Ishikawa (cell line): ENCODE results near the gene TFAP2A.

Experiments
- CEBPB ChIP-seq: IDR thresholded peaks from 2 replicates; pipeline ENCODE4 v1.6.1; 2012
- CREB1 ChIP-seq: IDR thresholded peaks from 2 replicates; pipeline ENCODE4 v1.6.1; 2012; ENCODE audit warnings: low read depth
- EGR1 ChIP-seq: IDR thresholded peaks from 2 replicates; pipeline ENCODE4 v1.6.1; 2012
- EP300 ChIP-seq: IDR thresholded peaks from 2 replicates; pipeline ENCODE4 v1.6.1; 2012; ENCODE audit warnings: borderline replicate concordance
- FOXM1 ChIP-seq: IDR thresholded peaks from 2 replicates; pipeline ENCODE4 v1.6.1; 2012; ENCODE audit warnings: low read depth, borderline replicate concordance
- NFIC ChIP-seq: IDR thresholded peaks from 2 replicates; pipeline ENCODE4 v1.6.1; 2012
- RAD21 ChIP-seq: IDR thresholded peaks from 2 replicates; pipeline ENCODE4 v1.6.1; 2012; ENCODE audit warnings: low read depth
- TAF1 ChIP-seq: IDR thresholded peaks from 2 replicates; pipeline ENCODE4 v1.6.1; 2012; ENCODE audit warnings: low read depth, mild to moderate bottlenecking
- TCF12 ChIP-seq: IDR thresholded peaks from 2 replicates; pipeline ENCODE4 v1.6.1; 2012; ENCODE audit warnings: low read depth
- TEAD4 ChIP-seq: IDR thresholded peaks from 2 replicates; pipeline ENCODE4 v1.6.1; 2012
- YY1 ChIP-seq: IDR thresholded peaks from 2 replicates; pipeline ENCODE4 v1.6.1; 2012; ENCODE audit warnings: low read depth
- ZBTB7A ChIP-seq: IDR thresholded peaks from 2 replicates; pipeline ENCODE4 v1.6.1; 2012; ENCODE audit warnings: low read depth
- TF ChIP-seq, protein P1 (sequence below): IDR thresholded peaks from 2 replicates; pipeline ENCODE4 v1.6.1; 2012
- TF ChIP-seq, protein P2 (sequence below): IDR thresholded peaks from 2 replicates; pipeline ENCODE4 v1.6.1; 2012; ENCODE audit warnings: low read depth, mild to moderate bottlenecking
- TF ChIP-seq, protein P3 (sequence below): IDR thresholded peaks from 2 replicates; pipeline ENCODE4 v1.6.1; 2012

TFAP2A gene

DNA sequence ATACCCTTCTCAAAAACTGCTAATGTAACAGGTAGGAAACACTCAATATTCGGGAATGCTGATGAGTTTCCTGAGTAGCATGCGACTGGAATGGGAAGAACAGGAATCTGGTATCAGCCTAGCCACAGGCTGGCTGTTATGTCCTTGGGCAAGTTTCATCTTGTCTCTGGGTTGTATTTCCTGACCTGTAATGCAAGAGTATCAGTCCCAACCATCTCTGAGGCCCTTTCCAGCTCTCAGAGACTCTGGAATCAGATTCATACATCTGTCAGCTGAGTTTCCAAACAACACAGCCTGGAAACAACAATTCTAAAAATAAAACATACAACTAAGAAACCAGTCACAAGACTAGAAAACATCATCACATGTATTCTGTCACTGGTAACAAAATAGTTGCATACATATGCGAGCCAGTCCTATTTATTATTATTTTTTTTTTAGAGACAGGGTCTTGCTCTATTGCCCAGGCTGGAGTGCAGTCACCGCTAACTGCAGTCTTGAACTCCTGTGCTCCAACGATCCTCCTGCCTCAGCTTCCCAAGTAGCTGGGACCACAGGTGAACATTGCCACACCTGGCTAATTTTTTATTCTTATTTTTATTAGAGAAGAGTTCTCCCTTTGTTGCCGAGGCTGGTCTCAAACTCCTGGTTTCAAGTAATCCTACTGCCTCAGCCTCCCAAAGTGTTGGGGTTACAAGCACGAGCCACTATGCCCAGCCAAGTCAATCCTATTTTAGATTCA is 16.7 kb upstream of the TFAP2A start:
- TF ChIP-seq YY1: no peak
- TF ChIP-seq NFIC: no peak
- no peak for TF ChIP-seq FOXM1
- no peak for TF ChIP-seq CREB1
- no peak for TF ChIP-seq ZBTB7A
- TF ChIP-seq TCF12: no peak
- TF ChIP-seq CEBPB: no peak

DNA sequence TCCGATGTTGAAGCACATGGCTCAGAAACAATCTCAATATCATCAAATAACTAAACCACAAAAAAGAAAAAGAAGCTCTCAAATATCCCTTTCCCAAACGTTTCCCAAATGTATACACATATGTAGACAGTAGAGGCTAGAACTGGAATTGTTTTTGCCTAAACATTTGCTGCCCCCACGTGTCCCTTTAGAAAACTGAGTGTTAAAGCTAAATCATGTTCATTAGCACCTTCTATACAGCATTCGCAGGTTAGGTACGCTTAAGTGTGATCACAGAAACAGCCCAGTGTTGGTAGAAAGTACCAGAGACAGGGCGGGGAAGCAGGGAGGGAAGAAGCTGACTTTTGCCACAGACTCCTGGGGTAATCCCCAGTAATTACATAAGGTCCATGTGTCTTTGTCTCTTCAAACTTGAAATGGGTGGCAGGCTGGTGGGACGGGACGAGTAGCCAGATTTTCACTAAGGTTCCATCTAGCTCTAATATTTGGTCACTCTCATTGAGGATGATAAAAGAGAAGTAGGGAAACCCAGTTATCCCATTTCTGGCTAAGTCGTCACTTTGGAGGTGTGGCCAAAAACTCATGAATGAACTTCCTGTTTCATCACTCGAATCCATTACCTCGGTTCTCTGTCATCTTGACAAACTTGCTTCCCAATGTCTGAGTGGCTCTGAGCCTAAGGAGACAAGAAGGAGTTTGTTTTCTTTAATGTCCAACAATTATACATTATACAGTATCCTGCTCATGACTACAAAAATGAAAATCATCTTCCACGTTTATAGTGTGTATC is 15.0 kb upstream of the TFAP2A start:
- TF ChIP-seq, protein P1, sequence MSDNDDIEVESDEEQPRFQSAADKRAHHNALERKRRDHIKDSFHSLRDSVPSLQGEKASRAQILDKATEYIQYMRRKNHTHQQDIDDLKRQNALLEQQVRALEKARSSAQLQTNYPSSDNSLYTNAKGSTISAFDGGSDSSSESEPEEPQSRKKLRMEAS: no peak
- TF ChIP-seq CREB1 (no peak), FOXM1 (no peak), EP300 (no peak), NFIC (no peak), RAD21 (peak; percentile 93), EGR1 (no peak), TEAD4 (no peak), CEBPB (no peak)

DNA sequence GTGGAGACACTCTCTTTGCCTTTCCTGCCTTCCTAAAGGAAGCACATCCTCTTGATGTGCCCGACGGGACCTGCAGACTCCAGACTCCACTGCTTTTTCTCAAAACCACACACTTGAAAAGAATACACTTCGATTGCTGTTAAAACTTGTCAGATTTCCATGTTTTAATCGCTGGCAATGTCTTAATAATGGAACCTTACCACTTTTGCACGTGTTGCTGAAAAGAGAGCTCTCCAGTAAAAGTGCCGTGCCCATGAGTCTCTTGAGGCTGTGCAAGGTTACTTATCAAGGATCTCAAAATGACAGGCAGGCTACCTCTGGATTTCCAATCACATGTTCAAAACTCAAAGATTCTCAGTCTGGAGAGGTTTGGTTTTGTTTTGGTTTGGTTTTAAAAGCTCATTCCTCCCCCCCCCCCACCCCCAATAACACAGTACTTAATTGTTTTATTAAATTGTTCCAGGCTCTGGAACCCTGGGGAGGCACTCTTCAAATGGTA is 12.0 kb upstream of the TFAP2A start:
- TF ChIP-seq, protein P2, sequence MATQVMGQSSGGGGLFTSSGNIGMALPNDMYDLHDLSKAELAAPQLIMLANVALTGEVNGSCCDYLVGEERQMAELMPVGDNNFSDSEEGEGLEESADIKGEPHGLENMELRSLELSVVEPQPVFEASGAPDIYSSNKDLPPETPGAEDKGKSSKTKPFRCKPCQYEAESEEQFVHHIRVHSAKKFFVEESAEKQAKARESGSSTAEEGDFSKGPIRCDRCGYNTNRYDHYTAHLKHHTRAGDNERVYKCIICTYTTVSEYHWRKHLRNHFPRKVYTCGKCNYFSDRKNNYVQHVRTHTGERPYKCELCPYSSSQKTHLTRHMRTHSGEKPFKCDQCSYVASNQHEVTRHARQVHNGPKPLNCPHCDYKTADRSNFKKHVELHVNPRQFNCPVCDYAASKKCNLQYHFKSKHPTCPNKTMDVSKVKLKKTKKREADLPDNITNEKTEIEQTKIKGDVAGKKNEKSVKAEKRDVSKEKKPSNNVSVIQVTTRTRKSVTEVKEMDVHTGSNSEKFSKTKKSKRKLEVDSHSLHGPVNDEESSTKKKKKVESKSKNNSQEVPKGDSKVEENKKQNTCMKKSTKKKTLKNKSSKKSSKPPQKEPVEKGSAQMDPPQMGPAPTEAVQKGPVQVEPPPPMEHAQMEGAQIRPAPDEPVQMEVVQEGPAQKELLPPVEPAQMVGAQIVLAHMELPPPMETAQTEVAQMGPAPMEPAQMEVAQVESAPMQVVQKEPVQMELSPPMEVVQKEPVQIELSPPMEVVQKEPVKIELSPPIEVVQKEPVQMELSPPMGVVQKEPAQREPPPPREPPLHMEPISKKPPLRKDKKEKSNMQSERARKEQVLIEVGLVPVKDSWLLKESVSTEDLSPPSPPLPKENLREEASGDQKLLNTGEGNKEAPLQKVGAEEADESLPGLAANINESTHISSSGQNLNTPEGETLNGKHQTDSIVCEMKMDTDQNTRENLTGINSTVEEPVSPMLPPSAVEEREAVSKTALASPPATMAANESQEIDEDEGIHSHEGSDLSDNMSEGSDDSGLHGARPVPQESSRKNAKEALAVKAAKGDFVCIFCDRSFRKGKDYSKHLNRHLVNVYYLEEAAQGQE: no peak

DNA sequence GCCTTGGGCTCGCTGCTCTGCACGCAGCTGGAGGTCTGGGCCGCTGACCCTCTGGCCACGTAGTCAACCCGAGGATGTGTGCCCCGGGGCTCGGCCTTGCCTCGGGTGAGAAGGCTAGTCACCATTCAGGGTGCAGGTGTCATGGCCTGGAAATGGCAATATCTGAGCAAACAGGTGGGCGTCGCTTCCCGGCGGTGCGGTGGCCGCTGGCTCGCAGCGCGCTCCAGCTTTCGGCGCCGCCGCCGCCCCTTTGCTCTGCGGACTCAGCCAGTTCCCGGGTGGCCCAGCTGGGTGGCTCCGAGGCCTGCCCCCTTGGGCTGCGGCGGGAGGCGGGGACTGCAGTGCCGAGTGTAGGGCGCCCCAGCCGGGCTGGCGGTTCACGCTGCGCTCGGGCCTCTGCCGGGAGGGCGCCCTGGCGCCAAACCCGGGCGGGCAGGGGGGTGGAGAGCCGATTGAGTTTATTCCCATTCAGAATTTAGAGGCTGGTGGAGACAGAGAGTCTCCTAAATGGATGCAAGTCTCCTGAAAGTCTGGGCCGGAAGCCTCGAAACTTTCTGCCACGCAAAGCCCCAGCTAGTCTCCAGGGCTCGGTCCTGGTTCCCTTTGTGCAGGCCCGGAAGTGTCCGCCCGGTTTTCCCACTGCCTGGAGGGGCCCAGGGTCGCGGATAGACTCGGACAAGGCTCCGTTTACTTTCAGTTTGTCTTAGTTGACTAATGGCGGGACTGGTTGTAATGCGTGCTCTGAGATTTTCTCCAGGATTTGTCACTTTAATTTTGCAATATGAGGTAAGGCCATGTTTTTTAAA is 11.3 kb upstream of the TFAP2A start:
- TF ChIP-seq CEBPB: no peak
- no peak for TF ChIP-seq CREB1
- no peak for TF ChIP-seq ZBTB7A
- TF ChIP-seq, protein P2: no peak
- no peak for TF ChIP-seq TEAD4
- no peak for TF ChIP-seq FOXM1
- no peak for TF ChIP-seq RAD21
- no peak for TF ChIP-seq TCF12
- TF ChIP-seq NFIC: no peak
- TF ChIP-seq, protein P1: no peak
- TF ChIP-seq YY1: no peak
- TF ChIP-seq, protein P3, sequence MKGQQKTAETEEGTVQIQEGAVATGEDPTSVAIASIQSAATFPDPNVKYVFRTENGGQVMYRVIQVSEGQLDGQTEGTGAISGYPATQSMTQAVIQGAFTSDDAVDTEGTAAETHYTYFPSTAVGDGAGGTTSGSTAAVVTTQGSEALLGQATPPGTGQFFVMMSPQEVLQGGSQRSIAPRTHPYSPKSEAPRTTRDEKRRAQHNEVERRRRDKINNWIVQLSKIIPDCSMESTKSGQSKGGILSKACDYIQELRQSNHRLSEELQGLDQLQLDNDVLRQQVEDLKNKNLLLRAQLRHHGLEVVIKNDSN: no peak
- TF ChIP-seq EGR1: no peak
- TF ChIP-seq EP300: no peak
- TF ChIP-seq TAF1: no peak

DNA sequence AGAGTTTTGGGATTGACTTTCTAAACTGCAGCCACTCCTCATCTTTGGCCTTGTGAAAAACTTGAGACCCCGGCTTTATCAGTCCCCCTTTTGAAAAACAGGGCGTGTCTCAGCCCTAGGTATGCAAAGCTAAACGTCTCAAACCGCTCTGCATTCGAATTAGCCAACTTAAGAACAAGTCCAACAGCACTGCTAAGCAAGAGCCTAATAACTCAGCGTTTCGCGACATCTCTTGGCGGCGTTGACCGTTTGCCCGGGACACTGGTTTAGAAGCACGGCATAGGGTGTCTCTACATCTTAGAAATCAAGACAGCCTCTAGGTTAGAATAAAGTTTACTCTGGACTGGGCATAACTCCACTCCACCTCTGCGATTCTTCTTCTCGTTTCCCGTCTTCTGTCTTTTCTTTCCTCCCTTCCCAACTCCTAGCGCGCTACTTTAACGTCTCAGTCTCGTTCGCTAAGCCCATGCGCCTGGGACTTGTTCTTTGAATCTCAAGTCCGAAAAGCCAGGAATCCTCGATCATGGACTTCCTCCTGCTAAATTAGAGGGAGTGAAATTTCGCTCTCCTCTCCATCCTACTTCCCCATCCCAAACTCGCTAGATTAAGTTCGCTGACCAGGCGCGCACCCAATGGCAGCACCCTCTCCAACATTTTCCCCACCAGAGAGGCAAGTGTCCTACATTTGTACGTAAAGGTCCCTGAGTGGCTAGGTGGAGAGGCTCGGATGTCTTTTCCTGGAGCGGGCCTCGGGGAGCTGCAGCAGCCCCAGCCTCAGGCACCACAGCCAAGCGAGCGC is 10.5 kb upstream of the TFAP2A start:
- TF ChIP-seq EP300: no peak
- no peak for TF ChIP-seq TCF12
- no peak for TF ChIP-seq RAD21
- TF ChIP-seq TAF1: no peak
- TF ChIP-seq, protein P1: no peak
- no peak for TF ChIP-seq YY1
- TF ChIP-seq, protein P3: no peak
